ENCODE data around the gene SH2D3C.

Gene SH2D3C

GRCh38 chr9:127806871-127807270 lies 28.4 kb upstream of the SH2D3C start:
- no peak for DNase-seq (ENCODE audit: low read depth)

GRCh38 chr9:127805620-127806019 lies 27.2 kb upstream of the SH2D3C start:
- no peak for DNase-seq (ENCODE audit: low read depth)

GRCh38 chr9:127803507-127804352 lies 25.3 kb upstream of the SH2D3C start:
- DNase-seq (ENCODE audit: low read depth), result peak; percentile 72

- peak; percentile 91 for DNase-seq (ENCODE audit: low read depth)
Measured at GRCh38 chr9:127802576-127803443, 24.3 kb upstream of the SH2D3C start, which contains the start of gene FPGS. Gene FPGS, plus strand, starts transcription at chr9:127802882. Its CDS starts 43 bp downstream, at chr9:127802925.

- DNase-seq (ENCODE audit: low read depth), result no peak
Measured at GRCh38 chr9:127801955-127802575, 23.6 kb upstream of the SH2D3C start.

- DNase-seq (ENCODE audit: low read depth), result no peak
Measured at GRCh38 chr9:127796852-127797370, 18.4 kb upstream of the SH2D3C start.

- DNase-seq (ENCODE audit: low read depth), result peak; percentile 29
Measured at GRCh38 chr9:127796225-127796813, 17.9 kb upstream of the SH2D3C start.

GRCh38 chr9:127794001-127794791 lies 15.7 kb upstream of the SH2D3C start:
- DNase-seq (ENCODE audit: low read depth), result no peak

GRCh38 chr9:127793093-127793708 lies 14.7 kb upstream of the SH2D3C start:
- peak; percentile 41 for DNase-seq (ENCODE audit: low read depth)

- DNase-seq (ENCODE audit: low read depth), result no peak
Measured at GRCh38 chr9:127792417-127793031, 14.1 kb upstream of the SH2D3C start.

GRCh38 chr9:127791085-127791484 lies 12.6 kb upstream of the SH2D3C start:
- no peak for DNase-seq (ENCODE audit: low read depth)

GRCh38 chr9:127790094-127790855 lies 11.8 kb upstream of the SH2D3C start:
- DNase-seq (ENCODE audit: low read depth), result no peak

GRCh38 chr9:127789179-127789578 lies 10.7 kb upstream of the SH2D3C start:
- DNase-seq (ENCODE audit: low read depth), result no peak

- DNase-seq (ENCODE audit: low read depth), result no peak
Measured at GRCh38 chr9:127788337-127789011, 10.0 kb upstream of the SH2D3C start.

- no peak for DNase-seq (ENCODE audit: low read depth)
Measured at GRCh38 chr9:127786773-127787104, 8.3 kb upstream of the SH2D3C start.

- DNase-seq (ENCODE audit: low read depth), result peak; percentile 88
Measured at GRCh38 chr9:127785933-127786772, 7.7 kb upstream of the SH2D3C start, which contains the start of gene CDK9. Gene CDK9, plus strand, starts transcription at chr9:127786034. Its CDS starts 115 bp downstream, at chr9:127786149.

GRCh38 chr9:127785023-127785932 lies 6.8 kb upstream of the SH2D3C start:
- DNase-seq (ENCODE audit: low read depth), result peak; percentile 75

Data from fibroblast of gingiva (primary cell).